Activated CD8-positive, alpha-beta memory T cell treated with anti-CD3 and anti-CD28 coated beads, Interleukin-2, amount 10 ng/mL, durations not matched to agents 7 days and 5 days (primary cell): Measurements from ENCODE around the gene ARL14. TPM values are rescaled to one million over a fixed set of nuclear protein-coding genes. Genes with fewer than 3 reads are reported as not detected.

ENCODE experiments used
- ATAC-seq: fragments of 150-1000 bp; cut with Tn5 transposase; one replicate; pipeline ENCODE4 v1.10.0; 2021; ENCODE audit warnings: moderate library complexity
- CTCF ChIA-PET: fragments of 350-600 bp; sonication (Branson Sonifier 250); formaldehyde crosslinking; loops from one replicate; lab custom pipeline; 2021; ENCODE audit warnings: antibody characterized with exemption; lab: Charles Lee
- DNase-seq: peaks from one replicate; pipeline ENCODE4 v3.0.0-alpha.2; 2020
- H3K27ac Mint-ChIP-seq: one replicate; pipeline ENCODE4 v1.8.0; 2021; ENCODE audit warnings: mild to moderate bottlenecking, mixed read lengths
- H3K27me3 Mint-ChIP-seq: one replicate; pipeline ENCODE4 v1.8.0; 2021; ENCODE audit warnings: mixed read lengths
- H3K36me3 Mint-ChIP-seq: one replicate; pipeline ENCODE4 v1.8.0; 2021; ENCODE audit warnings: mild to moderate bottlenecking, mixed read lengths
- H3K4me1 Mint-ChIP-seq: one replicate; pipeline ENCODE4 v1.8.0; 2021; ENCODE audit warnings: mixed read lengths
- H3K4me3 Mint-ChIP-seq: one replicate; pipeline ENCODE4 v1.8.0; 2021; ENCODE audit warnings: mild to moderate bottlenecking, moderate library complexity, mixed read lengths
- H3K9me3 Mint-ChIP-seq: one replicate; pipeline ENCODE4 v1.8.0; 2022; ENCODE audit warnings: low read depth, mixed read lengths
- total RNA-seq, 2 experiments: library from RNA; stranded (reverse); gene quantifications; one replicate each; pipeline ENCODE4 v1.2.3, GENCODE V29; 2021

Gene ARL14
- total RNA-seq, 2 experiments from 2014 or later: not detected

GRCh38 chr3:160665231-160665630 is 11.7 kb upstream of the ARL14 start:
- Mint-ChIP-seq H3K36me3 (no peaks in the 10 kb centered on the region), H3K9me3 (no peaks in the 10 kb centered on the region), H3K4me1 (peaks cover 4% of the 10 kb centered on the region), H3K4me3 (no peak overlapping the region), H3K27ac (no peak overlapping the region), H3K27me3 (peaks cover 10% of the 10 kb centered on the region)
- DNase-seq (no peak), ATAC-seq (no peak)
- CTCF ChIA-PET: no interaction called here

- CTCF ChIA-PET: no interaction called here
- Mint-ChIP-seq H3K36me3 (no peaks in the 10 kb centered on the region), H3K4me3 (no peak overlapping the region), H3K27me3 (peaks cover 10% of the 10 kb centered on the region), H3K9me3 (no peaks in the 10 kb centered on the region), H3K27ac (no peak overlapping the region), H3K4me1 (peaks cover 4% of the 10 kb centered on the region)
- ATAC-seq (no peak), DNase-seq (no peak)
These were observed 11.0 kb upstream of the ARL14 start for GRCh38 chr3:160665784-160666526.

- Mint-ChIP-seq H3K4me3 (no peak overlapping the region), H3K36me3 (no peaks in the 10 kb centered on the region), H3K9me3 (no peaks in the 10 kb centered on the region), H3K4me1 (peaks cover 4% of the 10 kb centered on the region), H3K27ac (no peak overlapping the region), H3K27me3 (peaks cover 9% of the 10 kb centered on the region)
- CTCF ChIA-PET: no interaction called here
- ATAC-seq (no peak), DNase-seq (no peak)
These were observed 9.5 kb upstream of the ARL14 start for GRCh38 chr3:160667452-160667851.

- Mint-ChIP-seq H3K4me3 (no peak overlapping the region), H3K36me3 (no peaks in the 10 kb centered on the region), H3K9me3 (no peaks in the 10 kb centered on the region), H3K27ac (no peak overlapping the region), H3K27me3 (peaks cover 8% of the 10 kb centered on the region), H3K4me1 (peaks cover 4% of the 10 kb centered on the region)
- CTCF ChIA-PET: no interaction called here
- ATAC-seq (no peak), DNase-seq (no peak)
These were observed 8.5 kb upstream of the ARL14 start for GRCh38 chr3:160668454-160668853.

- CTCF ChIA-PET: no interaction called here
- H3K9me3 Mint-ChIP-seq: no peaks in the 10 kb centered on the region
- H3K4me3 Mint-ChIP-seq: no peak overlapping the region
- peaks cover 5% of the 10 kb centered on the region for H3K27me3 Mint-ChIP-seq
- DNase-seq (no peak), ATAC-seq (no peak)
- H3K4me1 Mint-ChIP-seq: no peaks in the 10 kb centered on the region
- no peak overlapping the region for H3K27ac Mint-ChIP-seq
- no peaks in the 10 kb centered on the region for H3K36me3 Mint-ChIP-seq
These were observed 5.7 kb upstream of the ARL14 start for GRCh38 chr3:160671231-160671630.

GRCh38 chr3:160671995-160672394 is 5.0 kb upstream of the ARL14 start:
- Mint-ChIP-seq H3K4me1 (no peaks in the 10 kb centered on the region), H3K9me3 (no peaks in the 10 kb centered on the region), H3K36me3 (no peaks in the 10 kb centered on the region), H3K4me3 (no peak overlapping the region), H3K27ac (no peak overlapping the region), H3K27me3 (peaks cover 5% of the 10 kb centered on the region)
- CTCF ChIA-PET: no interaction called here
- DNase-seq (no peak), ATAC-seq (no peak)

- DNase-seq (no peak), ATAC-seq (no peak)
- no peaks in the 10 kb centered on the region for H3K4me1 Mint-ChIP-seq
- no peaks in the 10 kb centered on the region for H3K9me3 Mint-ChIP-seq
- H3K36me3 Mint-ChIP-seq: no peaks in the 10 kb centered on the region
- no peak overlapping the region for H3K4me3 Mint-ChIP-seq
- peaks cover 5% of the 10 kb centered on the region for H3K27me3 Mint-ChIP-seq
- no peak overlapping the region for H3K27ac Mint-ChIP-seq
- CTCF ChIA-PET: no interaction called here
These were observed 3.8 kb upstream of the ARL14 start for GRCh38 chr3:160673188-160673587.

- CTCF ChIA-PET: interaction anchor here (0.6 kb wide), 1 partner anchor 706 kb away, joined by 3 read pairs; no protein-coding TSS in a partner anchor
- ATAC-seq: no peak
These were observed 1.3 kb upstream of the ARL14 start for GRCh38 chr3:160675566-160676124.

GRCh38 chr3:160677459-160677881 is 510 bp downstream of the ARL14 start:
- Mint-ChIP-seq H3K27me3 (peaks cover 14% of the 10 kb centered on the region), H3K36me3 (no peaks in the 10 kb centered on the region), H3K27ac (no peak overlapping the region), H3K4me3 (no peak overlapping the region), H3K4me1 (no peaks in the 10 kb centered on the region), H3K9me3 (no peaks in the 10 kb centered on the region)
- CTCF ChIA-PET: interaction anchor here (0.7 kb wide), 1 partner anchor 274 kb away, joined by 3 read pairs; no protein-coding TSS in a partner anchor
- no peak for DNase-seq
- no peak for ATAC-seq

More at GRCh38 chr3:160675566-160676124, 1.3 kb upstream of the ARL14 start:
- H3K4me3 Mint-ChIP-seq: no peak overlapping the region
- no peak overlapping the region for H3K27ac Mint-ChIP-seq
- no peaks in the 10 kb centered on the region for H3K4me1 Mint-ChIP-seq
- H3K27me3 Mint-ChIP-seq: peaks cover 16% of the 10 kb centered on the region
- no peak for DNase-seq
- no peaks in the 10 kb centered on the region for H3K36me3 Mint-ChIP-seq
- H3K9me3 Mint-ChIP-seq: no peaks in the 10 kb centered on the region

- Mint-ChIP-seq H3K4me3 (no peak overlapping the region), H3K36me3 (no peaks in the 10 kb centered on the region), H3K27ac (no peak overlapping the region), H3K4me1 (no peaks in the 10 kb centered on the region), H3K9me3 (no peaks in the 10 kb centered on the region), H3K27me3 (peaks cover 14% of the 10 kb centered on the region)
- CTCF ChIA-PET: no interaction called here
- DNase-seq: no peak
- no peak for ATAC-seq
These were observed 1.4 kb downstream of the ARL14 start for GRCh38 chr3:160678292-160678842.

GRCh38 chr3:160684368-160684740 is 7.4 kb downstream of the ARL14 start:
- Mint-ChIP-seq H3K9me3 (no peaks in the 10 kb centered on the region), H3K36me3 (no peaks in the 10 kb centered on the region), H3K4me3 (no peak overlapping the region), H3K27me3 (peaks cover 5% of the 10 kb centered on the region), H3K27ac (no peak overlapping the region), H3K4me1 (no peaks in the 10 kb centered on the region)
- DNase-seq: no peak
- ATAC-seq: no peak
- CTCF ChIA-PET: no interaction called here

GRCh38 chr3:160685144-160685766 is 8.3 kb downstream of the ARL14 start:
- no peaks in the 10 kb centered on the region for H3K27me3 Mint-ChIP-seq
- DNase-seq (no peak), ATAC-seq (no peak)
- no peaks in the 10 kb centered on the region for H3K4me1 Mint-ChIP-seq
- H3K4me3 Mint-ChIP-seq: no peak overlapping the region
- no peaks in the 10 kb centered on the region for H3K9me3 Mint-ChIP-seq
- H3K27ac Mint-ChIP-seq: no peak overlapping the region
- CTCF ChIA-PET: interaction anchor here (1.1 kb wide), 1 partner anchor 256 kb away, joined by 4 read pairs; no protein-coding TSS in a partner anchor
- no peaks in the 10 kb centered on the region for H3K36me3 Mint-ChIP-seq

- Mint-ChIP-seq H3K4me1 (no peaks in the 10 kb centered on the region), H3K9me3 (no peaks in the 10 kb centered on the region), H3K36me3 (no peaks in the 10 kb centered on the region), H3K27ac (no peak overlapping the region), H3K27me3 (no peaks in the 10 kb centered on the region), H3K4me3 (no peak overlapping the region)
- ATAC-seq (no peak), DNase-seq (no peak)
- CTCF ChIA-PET: interaction anchor here (0.9 to 1.4 kb wide), 4 partner anchors 240 to 256 kb away, joined by 3 to 6 read pairs (median 3); no protein-coding TSS in a partner anchor
These were observed 10.1 kb downstream of the ARL14 start for GRCh38 chr3:160686955-160687535.
